Activated naive CD4-positive, alpha-beta T cell treated with anti-CD3 and anti-CD28 coated beads, Interleukin-2, amount 50 U/mL, for 24 hours (primary cell): Measurements from ENCODE around the gene MAPT.

Experiments
- H3K27ac Mint-ChIP-seq: one replicate; pipeline ENCODE4 v1.8.0; 2021; ENCODE audit warnings: mild to moderate bottlenecking, mixed read lengths
- H3K27me3 Mint-ChIP-seq: one replicate; pipeline ENCODE4 v1.8.0; 2021; ENCODE audit warnings: mixed read lengths
- H3K36me3 Mint-ChIP-seq: one replicate; pipeline ENCODE4 v1.8.0; 2021; ENCODE audit warnings: mixed read lengths
- H3K4me1 Mint-ChIP-seq: one replicate; pipeline ENCODE4 v1.8.0; 2021; ENCODE audit warnings: mixed read lengths
- H3K4me3 Mint-ChIP-seq: one replicate; pipeline ENCODE4 v1.8.0; 2021; ENCODE audit warnings: mild to moderate bottlenecking, mixed read lengths
- H3K9me3 Mint-ChIP-seq: one replicate; pipeline ENCODE4 v1.8.0; 2021; ENCODE audit warnings: mixed read lengths

MAPT gene

DNA sequence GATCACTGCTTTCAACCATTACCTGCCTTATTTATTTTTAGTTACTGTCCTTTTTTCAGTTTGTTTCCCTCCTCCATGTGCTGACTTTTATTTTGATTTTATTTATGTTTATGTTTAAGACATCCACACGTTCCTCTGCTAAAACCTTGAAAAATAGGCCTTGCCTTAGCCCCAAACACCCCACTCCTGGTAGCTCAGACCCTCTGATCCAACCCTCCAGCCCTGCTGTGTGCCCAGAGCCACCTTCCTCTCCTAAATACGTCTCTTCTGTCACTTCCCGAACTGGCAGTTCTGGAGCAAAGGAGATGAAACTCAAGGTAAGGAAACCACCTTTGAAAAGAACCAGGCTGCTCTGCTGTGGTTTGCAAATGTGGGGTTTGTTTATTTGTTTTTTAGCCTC is 95.4 kb downstream of the MAPT start:
- Mint-ChIP-seq H3K36me3 (no peaks in the 10 kb centered on the region), H3K9me3 (no peaks in the 10 kb centered on the region), H3K27me3 (no peaks in the 10 kb centered on the region), H3K4me3 (no peak overlapping the region), H3K27ac (no peak overlapping the region), H3K4me1 (no peaks in the 10 kb centered on the region)

DNA sequence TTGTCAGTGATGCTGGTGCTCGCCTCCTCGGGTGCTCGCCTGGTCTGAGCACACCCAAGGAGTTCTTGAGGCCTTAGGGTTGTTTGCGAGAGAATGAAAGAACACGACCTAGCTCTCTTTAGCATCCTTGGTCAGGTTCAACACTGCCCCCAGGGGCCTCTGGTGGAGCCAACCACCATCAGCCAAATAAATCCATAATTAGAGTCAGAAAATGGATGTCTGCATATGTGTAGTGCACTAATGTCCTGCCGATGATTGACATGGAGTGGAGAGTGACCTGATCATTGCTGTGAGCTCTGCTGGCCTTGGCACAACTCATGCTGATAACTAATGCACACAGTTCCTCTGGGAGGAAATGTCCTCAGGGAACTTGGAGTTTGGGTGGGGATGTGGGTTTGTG is 96.5 kb downstream of the MAPT start:
- H3K9me3 Mint-ChIP-seq, result no peaks in the 10 kb centered on the region
- no peak overlapping the region for H3K27ac Mint-ChIP-seq
- no peak overlapping the region for H3K4me3 Mint-ChIP-seq
- no peaks in the 10 kb centered on the region for H3K36me3 Mint-ChIP-seq
- no peaks in the 10 kb centered on the region for H3K27me3 Mint-ChIP-seq
- H3K4me1 Mint-ChIP-seq, result no peaks in the 10 kb centered on the region

DNA sequence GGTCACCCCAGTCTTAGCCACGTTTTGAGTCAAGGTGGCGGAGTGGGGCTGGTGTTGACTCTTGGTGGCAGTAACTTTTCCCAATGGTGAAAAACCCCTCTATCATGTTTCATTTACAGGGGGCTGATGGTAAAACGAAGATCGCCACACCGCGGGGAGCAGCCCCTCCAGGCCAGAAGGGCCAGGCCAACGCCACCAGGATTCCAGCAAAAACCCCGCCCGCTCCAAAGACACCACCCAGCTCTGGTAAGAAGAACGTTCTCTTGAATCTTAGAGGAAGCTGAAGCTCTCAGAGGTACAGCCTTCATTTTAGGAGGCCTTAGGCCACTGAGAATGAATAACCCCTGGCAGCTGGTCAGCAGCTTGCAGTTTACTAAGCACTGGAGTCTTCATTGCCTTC is 97.0 kb downstream of the MAPT start:
- Mint-ChIP-seq H3K4me1 (no peaks in the 10 kb centered on the region), H3K27ac (no peak overlapping the region), H3K36me3 (no peaks in the 10 kb centered on the region), H3K4me3 (no peak overlapping the region), H3K27me3 (no peaks in the 10 kb centered on the region), H3K9me3 (no peaks in the 10 kb centered on the region)

DNA sequence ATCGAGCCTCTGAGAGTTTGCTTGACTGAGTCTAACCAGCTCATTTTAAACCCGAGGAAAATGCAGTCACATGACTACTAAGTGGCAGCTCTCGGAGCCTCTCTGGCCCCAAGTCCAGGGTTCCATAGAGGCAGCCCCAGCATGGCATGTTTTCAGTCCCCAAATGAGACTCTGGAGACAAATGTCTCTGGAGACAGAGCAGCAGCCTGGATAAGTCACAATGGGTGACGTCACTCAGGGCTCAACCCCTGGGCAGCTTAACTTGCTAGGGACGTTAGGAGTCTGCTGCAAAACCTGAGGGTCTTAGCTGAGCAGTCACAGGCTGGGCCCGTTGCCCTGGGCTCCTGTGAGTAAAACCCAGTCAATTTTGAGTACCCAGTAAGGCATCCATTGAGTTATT is 97.8 kb downstream of the MAPT start:
- Mint-ChIP-seq H3K9me3 (no peaks in the 10 kb centered on the region), H3K27ac (no peak overlapping the region), H3K4me1 (no peaks in the 10 kb centered on the region), H3K27me3 (no peaks in the 10 kb centered on the region), H3K4me3 (no peak overlapping the region), H3K36me3 (no peaks in the 10 kb centered on the region)

DNA sequence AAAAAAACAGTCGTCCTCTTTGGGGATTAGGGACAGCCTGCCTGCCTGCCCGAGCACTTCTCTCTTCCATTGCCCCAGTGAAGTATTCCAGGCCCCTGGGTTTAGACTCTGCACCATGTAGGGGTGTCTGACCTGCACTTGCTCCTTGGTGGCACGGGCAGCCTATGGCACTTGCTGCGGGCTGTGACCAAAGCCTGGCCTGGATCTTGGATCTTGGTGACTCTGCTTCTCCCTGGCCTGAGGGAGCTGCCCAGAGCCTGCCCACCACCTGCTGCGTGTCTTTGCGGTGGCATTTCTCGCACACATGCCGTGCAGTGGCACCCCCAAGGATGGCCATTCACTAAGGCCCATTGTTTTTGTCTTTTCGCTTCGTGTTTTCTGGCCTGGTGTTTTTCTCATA is 98.5 kb downstream of the MAPT start:
- no peaks in the 10 kb centered on the region for H3K9me3 Mint-ChIP-seq
- no peaks in the 10 kb centered on the region for H3K36me3 Mint-ChIP-seq
- no peak overlapping the region for H3K27ac Mint-ChIP-seq
- no peaks in the 10 kb centered on the region for H3K27me3 Mint-ChIP-seq
- no peaks in the 10 kb centered on the region for H3K4me1 Mint-ChIP-seq
- no peak overlapping the region for H3K4me3 Mint-ChIP-seq

DNA sequence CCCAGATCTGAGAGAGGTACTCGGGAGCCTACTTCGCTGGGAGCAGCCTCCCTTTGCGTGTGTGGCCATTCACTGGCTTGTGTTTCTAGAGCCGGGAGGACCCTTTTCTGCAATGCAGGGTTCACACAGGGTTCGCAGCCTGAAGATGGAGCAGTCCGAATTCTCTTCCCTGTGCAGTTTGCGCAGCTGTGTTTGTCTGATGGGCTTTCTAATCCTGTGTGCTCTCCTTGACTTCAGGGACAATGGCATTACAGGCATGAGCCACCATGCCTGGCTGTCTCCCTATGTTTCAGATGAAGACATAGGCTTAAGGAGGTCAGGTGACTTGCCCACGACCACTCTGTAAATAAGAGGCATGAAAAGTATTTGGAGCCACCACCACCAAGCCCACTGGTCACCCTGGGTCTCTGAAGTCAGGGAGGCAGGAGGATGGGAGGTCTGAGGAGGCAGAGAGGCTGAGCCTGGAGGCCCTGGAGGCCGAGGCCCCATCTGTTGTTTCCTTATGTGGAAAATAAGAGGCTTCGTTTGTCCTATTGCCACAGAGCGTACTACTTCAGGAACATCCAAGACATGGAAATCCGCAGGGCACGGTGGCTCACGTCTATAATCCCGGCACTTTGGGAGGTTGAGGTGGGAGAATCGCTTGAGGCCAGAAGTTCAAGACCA is 99.7 kb downstream of the MAPT start:
- no peak overlapping the region for H3K4me3 Mint-ChIP-seq
- no peak overlapping the region for H3K27ac Mint-ChIP-seq
- H3K9me3 Mint-ChIP-seq, result no peaks in the 10 kb centered on the region
- H3K36me3 Mint-ChIP-seq, result no peaks in the 10 kb centered on the region
- no peaks in the 10 kb centered on the region for H3K4me1 Mint-ChIP-seq
- no peaks in the 10 kb centered on the region for H3K27me3 Mint-ChIP-seq

DNA sequence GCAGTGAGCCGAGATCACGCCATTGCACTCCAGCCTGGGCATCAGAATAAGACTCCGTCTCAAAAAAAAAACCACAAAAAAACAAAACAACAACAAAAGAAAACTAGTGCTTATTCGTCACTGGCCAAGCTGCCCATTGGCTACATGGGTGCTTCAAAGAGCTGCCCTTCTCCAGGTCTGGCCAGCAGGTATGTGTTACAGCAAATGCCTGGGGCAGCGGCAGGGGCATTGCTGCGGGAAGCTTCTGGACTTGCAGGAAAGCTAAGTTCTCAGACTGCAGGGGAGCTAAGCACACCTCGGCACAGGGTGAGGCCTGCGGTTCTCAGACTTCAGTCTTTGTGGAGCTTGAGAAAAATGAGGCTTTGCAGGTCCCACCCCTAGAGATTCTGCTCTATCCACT is 100.6 kb downstream of the MAPT start:
- Mint-ChIP-seq H3K4me3 (no peak overlapping the region), H3K27ac (no peak overlapping the region), H3K36me3 (no peaks in the 10 kb centered on the region), H3K4me1 (no peaks in the 10 kb centered on the region), H3K27me3 (no peaks in the 10 kb centered on the region), H3K9me3 (no peaks in the 10 kb centered on the region)

DNA sequence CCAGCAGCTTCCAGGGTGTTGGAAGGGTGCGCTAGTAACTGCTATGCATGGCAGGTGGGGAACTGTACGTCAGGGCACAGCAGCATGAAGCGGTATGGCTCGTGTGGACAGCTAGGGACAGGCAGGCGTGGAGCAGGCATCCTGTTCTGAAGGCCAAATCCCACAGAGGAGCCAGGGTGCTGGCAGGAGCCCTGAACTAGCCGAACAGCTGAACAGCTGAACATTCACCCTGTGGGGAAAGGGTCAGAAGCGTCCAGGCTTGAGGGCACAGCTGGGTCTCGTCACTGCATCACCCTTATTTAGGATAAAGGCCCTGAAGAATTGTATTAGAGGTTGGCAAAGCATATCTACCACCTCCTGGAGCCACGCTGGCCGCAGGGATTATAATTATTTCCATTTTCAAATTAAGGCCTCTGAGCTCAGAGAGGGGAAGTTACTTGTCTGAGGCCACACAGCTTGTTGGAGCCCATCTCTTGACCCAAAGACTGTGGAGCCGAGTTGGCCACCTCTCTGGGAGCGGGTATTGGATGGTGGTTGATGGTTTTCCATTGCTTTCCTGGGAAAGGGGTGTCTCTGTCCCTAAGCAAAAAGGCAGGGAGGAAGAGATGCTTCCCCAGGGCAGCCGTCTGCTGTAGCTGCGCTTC is 101.4 kb downstream of the MAPT start:
- Mint-ChIP-seq H3K4me3 (no peak overlapping the region), H3K27me3 (no peaks in the 10 kb centered on the region), H3K9me3 (no peaks in the 10 kb centered on the region), H3K36me3 (no peaks in the 10 kb centered on the region), H3K27ac (no peak overlapping the region), H3K4me1 (no peaks in the 10 kb centered on the region)

DNA sequence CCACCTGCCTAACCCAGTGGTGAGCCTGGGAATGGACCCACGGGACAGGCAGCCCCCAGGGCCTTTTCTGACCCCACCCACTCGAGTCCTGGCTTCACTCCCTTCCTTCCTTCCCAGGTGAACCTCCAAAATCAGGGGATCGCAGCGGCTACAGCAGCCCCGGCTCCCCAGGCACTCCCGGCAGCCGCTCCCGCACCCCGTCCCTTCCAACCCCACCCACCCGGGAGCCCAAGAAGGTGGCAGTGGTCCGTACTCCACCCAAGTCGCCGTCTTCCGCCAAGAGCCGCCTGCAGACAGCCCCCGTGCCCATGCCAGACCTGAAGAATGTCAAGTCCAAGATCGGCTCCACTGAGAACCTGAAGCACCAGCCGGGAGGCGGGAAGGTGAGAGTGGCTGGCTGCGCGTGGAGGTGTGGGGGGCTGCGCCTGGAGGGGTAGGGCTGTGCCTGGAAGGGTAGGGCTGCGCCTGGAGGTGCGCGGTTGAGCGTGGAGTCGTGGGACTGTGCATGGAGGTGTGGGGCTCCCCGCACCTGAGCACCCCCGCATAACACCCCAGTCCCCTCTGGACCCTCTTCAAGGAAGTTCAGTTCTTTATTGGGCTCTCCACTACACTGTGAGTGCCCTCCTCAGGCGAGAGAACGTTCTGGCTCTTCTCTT is 102.1 kb downstream of the MAPT start:
- no peak overlapping the region for H3K27ac Mint-ChIP-seq

DNA sequence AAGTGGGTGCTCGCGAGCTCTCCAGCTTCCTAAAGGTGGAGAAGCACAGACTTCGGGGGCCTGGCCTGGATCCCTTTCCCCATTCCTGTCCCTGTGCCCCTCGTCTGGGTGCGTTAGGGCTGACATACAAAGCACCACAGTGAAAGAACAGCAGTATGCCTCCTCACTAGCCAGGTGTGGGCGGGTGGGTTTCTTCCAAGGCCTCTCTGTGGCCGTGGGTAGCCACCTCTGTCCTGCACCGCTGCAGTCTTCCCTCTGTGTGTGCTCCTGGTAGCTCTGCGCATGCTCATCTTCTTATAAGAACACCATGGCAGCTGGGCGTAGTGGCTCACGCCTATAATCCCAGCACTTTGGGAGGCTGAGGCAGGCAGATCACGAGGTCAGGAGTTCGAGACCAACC is 102.8 kb downstream of the MAPT start:
- Mint-ChIP-seq H3K27me3 (no peaks in the 10 kb centered on the region), H3K36me3 (no peaks in the 10 kb centered on the region), H3K4me3 (no peak overlapping the region), H3K4me1 (no peaks in the 10 kb centered on the region), H3K9me3 (no peaks in the 10 kb centered on the region), H3K27ac (no peak overlapping the region)

More for the DNA sequence above, 102.1 kb downstream of the MAPT start:
- Mint-ChIP-seq H3K4me3 (no peak overlapping the region), H3K4me1 (no peaks in the 10 kb centered on the region), H3K9me3 (no peaks in the 10 kb centered on the region), H3K36me3 (no peaks in the 10 kb centered on the region), H3K27me3 (no peaks in the 10 kb centered on the region)

DNA sequence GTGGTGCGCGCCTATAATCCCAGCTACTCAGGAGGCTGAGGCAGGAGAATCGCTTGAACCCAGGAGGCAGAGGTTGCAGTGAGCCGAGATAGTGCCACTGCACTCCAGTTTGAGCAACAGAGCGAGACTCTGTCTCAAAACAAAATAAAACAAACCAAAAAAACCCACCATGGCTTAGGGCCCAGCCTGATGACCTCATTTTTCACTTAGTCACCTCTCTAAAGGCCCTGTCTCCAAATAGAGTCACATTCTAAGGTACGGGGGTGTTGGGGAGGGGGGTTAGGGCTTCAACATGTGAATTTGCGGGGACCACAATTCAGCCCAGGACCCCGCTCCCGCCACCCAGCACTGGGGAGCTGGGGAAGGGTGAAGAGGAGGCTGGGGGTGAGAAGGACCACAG is 103.3 kb downstream of the MAPT start:
- Mint-ChIP-seq H3K36me3 (no peaks in the 10 kb centered on the region), H3K4me3 (no peak overlapping the region), H3K27ac (no peak overlapping the region), H3K4me1 (no peaks in the 10 kb centered on the region), H3K9me3 (no peaks in the 10 kb centered on the region), H3K27me3 (no peaks in the 10 kb centered on the region)

DNA sequence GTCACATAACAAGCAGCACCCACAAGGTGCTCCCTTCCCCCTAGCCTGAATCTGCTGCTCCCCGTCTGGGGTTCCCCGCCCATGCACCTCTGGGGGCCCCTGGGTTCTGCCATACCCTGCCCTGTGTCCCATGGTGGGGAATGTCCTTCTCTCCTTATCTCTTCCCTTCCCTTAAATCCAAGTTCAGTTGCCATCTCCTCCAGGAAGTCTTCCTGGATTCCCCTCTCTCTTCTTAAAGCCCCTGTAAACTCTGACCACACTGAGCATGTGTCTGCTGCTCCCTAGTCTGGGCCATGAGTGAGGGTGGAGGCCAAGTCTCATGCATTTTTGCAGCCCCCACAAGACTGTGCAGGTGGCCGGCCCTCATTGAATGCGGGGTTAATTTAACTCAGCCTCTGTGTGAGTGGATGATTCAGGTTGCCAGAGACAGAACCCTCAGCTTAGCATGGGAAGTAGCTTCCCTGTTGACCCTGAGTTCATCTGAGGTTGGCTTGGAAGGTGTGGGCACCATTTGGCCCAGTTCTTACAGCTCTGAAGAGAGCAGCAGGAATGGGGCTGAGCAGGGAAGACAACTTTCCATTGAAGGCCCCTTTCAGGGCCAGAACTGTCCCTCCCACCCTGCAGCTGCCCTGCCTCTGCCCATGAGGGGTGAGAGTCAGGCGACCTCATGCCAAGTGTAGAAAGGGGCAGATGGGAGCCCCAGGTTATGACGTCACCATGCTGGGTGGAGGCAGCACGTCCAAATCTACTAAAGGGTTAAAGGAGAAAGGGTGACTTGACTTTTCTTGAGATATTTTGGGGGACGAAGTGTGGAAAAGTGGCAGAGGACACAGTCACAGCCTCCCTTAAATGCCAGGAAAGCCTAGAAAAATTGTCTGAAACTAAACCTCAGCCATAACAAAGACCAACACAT is 104.9 kb downstream of the MAPT start, which contains the start of gene STH:
Gene STH (plus strand): TSS at position 264 of the 913 bp plus-strand sequence. CDS start 30 bp downstream, at position 294.
- Mint-ChIP-seq H3K4me1 (no peaks in the 10 kb centered on the region), H3K9me3 (no peaks in the 10 kb centered on the region), H3K27me3 (no peaks in the 10 kb centered on the region), H3K4me3 (no peak within 1 kb of the TSS), H3K27ac (no peak within 1 kb of the TSS), H3K36me3 (no peaks in the 10 kb centered on the region)

DNA sequence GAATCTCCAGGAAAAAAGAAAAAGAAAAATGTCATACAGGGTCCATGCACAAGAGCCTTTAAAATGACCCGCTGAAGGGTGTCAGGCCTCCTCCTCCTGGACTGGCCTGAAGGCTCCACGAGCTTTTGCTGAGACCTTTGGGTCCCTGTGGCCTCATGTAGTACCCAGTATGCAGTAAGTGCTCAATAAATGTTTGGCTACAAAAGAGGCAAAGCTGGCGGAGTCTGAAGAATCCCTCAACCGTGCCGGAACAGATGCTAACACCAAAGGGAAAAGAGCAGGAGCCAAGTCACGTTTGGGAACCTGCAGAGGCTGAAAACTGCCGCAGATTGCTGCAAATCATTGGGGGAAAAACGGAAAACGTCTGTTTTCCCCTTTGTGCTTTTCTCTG is 105.5 kb downstream of the MAPT start:
- H3K4me3 Mint-ChIP-seq, result no peak overlapping the region
- no peaks in the 10 kb centered on the region for H3K36me3 Mint-ChIP-seq
- H3K27me3 Mint-ChIP-seq, result no peaks in the 10 kb centered on the region
- H3K9me3 Mint-ChIP-seq, result no peaks in the 10 kb centered on the region
- no peaks in the 10 kb centered on the region for H3K4me1 Mint-ChIP-seq
- no peak overlapping the region for H3K27ac Mint-ChIP-seq

DNA sequence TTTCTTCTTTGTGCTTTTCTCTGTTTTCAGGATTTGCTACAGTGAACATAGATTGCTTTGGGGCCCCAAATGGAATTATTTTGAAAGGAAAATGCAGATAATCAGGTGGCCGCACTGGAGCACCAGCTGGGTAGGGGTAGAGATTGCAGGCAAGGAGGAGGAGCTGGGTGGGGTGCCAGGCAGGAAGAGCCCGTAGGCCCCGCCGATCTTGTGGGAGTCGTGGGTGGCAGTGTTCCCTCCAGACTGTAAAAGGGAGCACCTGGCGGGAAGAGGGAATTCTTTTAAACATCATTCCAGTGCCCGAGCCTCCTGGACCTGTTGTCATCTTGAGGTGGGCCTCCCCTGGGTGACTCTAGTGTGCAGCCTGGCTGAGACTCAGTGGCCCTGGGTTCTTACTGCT is 105.9 kb downstream of the MAPT start:
- no peaks in the 10 kb centered on the region for H3K36me3 Mint-ChIP-seq
- no peaks in the 10 kb centered on the region for H3K27me3 Mint-ChIP-seq
- no peaks in the 10 kb centered on the region for H3K4me1 Mint-ChIP-seq
- H3K4me3 Mint-ChIP-seq, result no peak overlapping the region
- H3K9me3 Mint-ChIP-seq, result no peaks in the 10 kb centered on the region
- H3K27ac Mint-ChIP-seq, result no peak overlapping the region

DNA sequence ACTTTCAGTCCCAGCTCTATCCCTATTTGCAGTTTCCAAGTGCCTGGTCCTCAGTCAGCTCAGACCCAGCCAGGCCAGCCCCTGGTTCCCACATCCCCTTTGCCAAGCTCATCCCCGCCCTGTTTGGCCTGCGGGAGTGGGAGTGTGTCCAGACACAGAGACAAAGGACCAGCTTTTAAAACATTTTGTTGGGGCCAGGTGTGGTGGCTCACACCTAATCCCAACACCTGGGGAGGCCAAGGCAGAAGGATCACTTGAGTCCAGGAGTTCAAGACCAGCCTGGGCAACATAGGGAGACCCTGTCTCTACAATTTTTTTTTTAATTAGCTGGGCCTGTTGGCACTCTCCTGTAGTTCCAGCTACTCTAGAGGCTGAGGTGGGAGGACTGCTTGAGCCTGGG is 106.4 kb downstream of the MAPT start:
- no peaks in the 10 kb centered on the region for H3K4me1 Mint-ChIP-seq
- H3K9me3 Mint-ChIP-seq, result no peaks in the 10 kb centered on the region
- H3K27me3 Mint-ChIP-seq, result no peaks in the 10 kb centered on the region
- H3K27ac Mint-ChIP-seq, result no peak overlapping the region
- H3K4me3 Mint-ChIP-seq, result no peak overlapping the region
- no peaks in the 10 kb centered on the region for H3K36me3 Mint-ChIP-seq
